Retinal pigment epithelial cell (primary cell): ENCODE measurements around the gene RHBDL2.

Source experiments
- DNase-seq: peaks from one replicate; pipeline ENCODE4 v3.0.0-alpha.2; 2010; ENCODE audit warnings: low read depth
- H3K4me3 ChIP-seq: 2 replicates; pipeline ENCODE4 v1.5.1; 2011; ENCODE audit warnings: mild to moderate bottlenecking, low read length, control low read depth, moderate library complexity
- CTCF ChIP-seq: conservative IDR thresholded peaks from 2 replicates; pipeline ENCODE4 v1.5.1; 2011; ENCODE audit warnings: low read depth, low read length, control low read depth, inconsistent platforms

RHBDL2 gene

DNA sequence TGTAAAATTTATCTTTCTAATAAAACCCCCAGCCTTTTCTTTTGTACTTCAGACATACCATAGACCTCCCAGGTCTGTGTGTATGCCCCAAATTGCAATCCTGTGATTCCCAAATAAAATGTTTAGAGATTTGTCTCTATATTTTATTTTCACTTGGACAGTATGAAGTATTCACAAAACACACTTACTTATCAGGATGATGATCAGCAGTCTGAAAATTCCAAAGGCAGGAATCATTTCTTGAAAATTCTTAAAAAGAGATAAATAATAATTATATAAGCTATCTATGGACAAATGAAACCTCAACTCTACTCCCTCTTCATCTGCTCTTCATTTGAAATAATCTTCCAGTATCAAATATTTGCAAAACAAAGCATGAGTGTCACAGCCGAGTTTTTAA, 48.7 kb downstream of the RHBDL2 start:
- no peak for TF ChIP-seq CTCF
- no peak for DNase-seq
- H3K4me3 ChIP-seq, result no peak overlapping the region

GRCh38 chr1:38891753-38892152, 49.9 kb downstream of the RHBDL2 start:
- TF ChIP-seq CTCF, result peak; percentile 36
- H3K4me3 ChIP-seq, result no peak overlapping the region
- no peak for DNase-seq

DNA sequence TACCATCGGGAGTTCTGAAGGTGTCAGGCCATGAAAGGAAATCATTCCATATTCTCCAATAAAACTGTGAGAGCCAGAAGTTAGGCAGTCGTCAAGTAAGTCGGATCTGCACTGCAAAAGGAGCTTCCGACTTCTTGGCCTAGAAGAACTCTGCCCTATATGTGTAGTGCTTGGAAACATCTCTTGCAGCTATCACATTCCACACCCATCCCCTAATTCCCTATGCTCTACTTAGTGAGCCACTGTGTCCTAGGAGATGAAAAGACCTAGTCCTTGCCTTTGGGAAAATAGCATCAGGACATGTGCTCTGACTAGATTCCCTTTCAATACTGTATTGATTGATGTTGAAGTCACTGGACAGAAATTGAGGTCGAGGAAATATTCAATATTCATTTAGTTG, 52.0 kb downstream of the RHBDL2 start:
- H3K4me3 ChIP-seq, result no peak overlapping the region
- TF ChIP-seq CTCF, result no peak
- DNase-seq, result no peak

- TF ChIP-seq CTCF, result no peak
- no peak for DNase-seq
- H3K4me3 ChIP-seq, result no peak overlapping the region
Observed at GRCh38 chr1:38888423-38889333, 53.0 kb downstream of the RHBDL2 start.

DNA sequence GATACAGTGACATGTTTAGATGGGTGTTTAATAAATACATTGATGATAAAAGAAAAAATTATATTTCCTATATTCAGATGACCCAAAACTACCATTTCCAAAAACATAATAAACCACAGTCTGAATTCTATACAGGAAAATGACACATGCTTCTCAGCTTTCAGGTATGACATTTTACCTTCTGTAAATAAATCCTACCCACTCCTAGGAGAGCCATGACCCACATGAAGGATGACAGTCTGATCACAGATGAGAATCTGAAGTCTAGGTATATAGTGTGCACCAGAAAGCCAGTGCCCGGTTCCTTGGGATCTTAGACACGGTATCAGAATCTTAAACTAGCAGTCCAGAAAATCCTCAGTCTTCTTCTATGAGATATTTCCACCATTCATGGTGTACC, 56.5 kb downstream of the RHBDL2 start:
- no peak for TF ChIP-seq CTCF
- H3K4me3 ChIP-seq, result no peak overlapping the region
- DNase-seq, result no peak

DNA sequence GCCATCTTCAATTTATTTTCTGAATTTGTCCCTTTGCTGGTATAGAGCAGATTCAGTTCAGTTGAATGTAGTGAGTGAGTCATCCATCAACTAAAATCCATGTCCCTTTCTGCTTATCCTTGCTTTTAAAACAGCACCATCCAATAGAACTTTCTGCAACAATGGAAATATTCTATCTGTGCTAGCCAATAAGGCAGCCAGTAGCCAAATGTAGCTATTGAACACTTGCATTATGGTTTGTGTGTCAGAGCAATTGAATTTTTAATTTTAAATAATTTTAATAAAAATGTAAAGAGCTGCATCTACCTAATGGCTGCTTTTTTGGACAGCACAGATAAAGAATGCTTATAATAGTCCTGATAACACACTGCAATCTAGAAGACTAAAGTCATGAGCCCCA, 60.1 kb downstream of the RHBDL2 start, which contains the start of gene GJA9:
TSS of gene GJA9 (minus strand) at position 101 of the 400 bp plus-strand sequence. CDS start 5,489 bp downstream, outside the sequence.
- TF ChIP-seq CTCF, result no peak
- no peak for DNase-seq
- H3K4me3 ChIP-seq, result no peak within 1 kb of the TSS

- H3K4me3 ChIP-seq, result no peak overlapping the region
- no peak for TF ChIP-seq CTCF
- DNase-seq, result no peak
Observed at GRCh38 chr1:38875811-38876210, 65.8 kb downstream of the RHBDL2 start.
